UCSD-AML1 (cell line): ENCODE measurements around the gene HLA-E.

ENCODE experiments used
- DNase-seq: peaks from one replicate; lab custom pipeline; 2025; ENCODE audit not compliant: unreplicated experiment; lab: John Stamatoyannopoulos, UW

HLA-E gene

DNA sequence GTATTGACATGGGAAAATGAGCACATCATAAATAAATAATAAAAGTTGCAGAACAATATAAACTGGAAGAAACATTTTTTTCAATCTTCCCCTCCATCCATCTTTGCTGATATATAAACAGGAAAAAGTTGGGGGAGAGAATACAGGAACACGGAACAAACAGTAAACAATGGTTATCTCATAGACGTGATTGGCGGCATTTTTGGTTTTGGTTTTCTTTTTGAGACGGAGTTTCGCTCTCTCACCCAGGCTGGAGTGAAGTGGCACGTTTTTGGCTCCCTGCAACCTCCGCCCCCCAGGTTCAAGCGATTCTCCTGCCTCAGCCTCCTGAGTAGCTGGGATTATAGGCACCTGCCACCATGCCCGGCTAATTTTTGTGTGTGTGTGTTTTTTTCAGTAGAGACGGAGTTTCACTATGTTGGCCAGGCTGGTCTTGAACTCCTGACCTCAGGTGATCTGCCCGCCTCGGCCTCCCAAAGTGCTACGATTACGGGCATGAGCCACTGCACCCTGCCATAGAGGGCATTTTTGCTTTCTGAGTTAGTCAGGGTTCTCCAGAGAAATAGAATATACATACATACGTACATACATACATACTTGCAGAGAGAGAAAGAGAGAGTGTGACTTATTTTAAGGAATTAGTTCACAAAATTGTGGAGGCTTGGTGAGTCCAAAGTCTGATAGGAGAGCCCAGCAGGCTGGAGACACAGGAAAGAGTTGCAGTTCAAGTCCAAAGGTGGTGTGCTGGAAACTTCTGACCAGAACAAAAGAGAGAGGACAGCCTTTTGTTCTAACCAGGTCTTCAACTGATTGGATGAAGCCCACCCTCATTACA lies 44.4 kb downstream of the HLA-E start:
- DNase-seq = no peak

DNA sequence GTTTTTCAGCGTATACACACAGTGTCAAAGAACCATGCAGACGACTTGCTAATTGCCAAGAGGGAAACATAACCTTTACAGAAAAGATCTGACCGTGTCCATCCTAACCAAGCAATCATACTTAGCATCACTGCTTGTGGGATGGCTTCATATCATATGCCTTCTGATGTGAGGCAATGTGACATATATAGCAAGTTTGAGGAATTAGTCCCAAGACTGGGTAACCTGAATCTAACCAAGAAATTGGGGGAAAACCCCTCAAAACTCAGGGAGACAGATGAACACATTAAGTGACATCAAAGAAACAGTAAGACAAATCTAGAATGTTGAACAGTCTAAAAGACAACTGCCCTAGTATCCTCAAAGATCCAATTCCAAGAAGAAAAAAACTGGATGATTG lies 48.6 kb downstream of the HLA-E start:
- DNase-seq = no peak

DNA sequence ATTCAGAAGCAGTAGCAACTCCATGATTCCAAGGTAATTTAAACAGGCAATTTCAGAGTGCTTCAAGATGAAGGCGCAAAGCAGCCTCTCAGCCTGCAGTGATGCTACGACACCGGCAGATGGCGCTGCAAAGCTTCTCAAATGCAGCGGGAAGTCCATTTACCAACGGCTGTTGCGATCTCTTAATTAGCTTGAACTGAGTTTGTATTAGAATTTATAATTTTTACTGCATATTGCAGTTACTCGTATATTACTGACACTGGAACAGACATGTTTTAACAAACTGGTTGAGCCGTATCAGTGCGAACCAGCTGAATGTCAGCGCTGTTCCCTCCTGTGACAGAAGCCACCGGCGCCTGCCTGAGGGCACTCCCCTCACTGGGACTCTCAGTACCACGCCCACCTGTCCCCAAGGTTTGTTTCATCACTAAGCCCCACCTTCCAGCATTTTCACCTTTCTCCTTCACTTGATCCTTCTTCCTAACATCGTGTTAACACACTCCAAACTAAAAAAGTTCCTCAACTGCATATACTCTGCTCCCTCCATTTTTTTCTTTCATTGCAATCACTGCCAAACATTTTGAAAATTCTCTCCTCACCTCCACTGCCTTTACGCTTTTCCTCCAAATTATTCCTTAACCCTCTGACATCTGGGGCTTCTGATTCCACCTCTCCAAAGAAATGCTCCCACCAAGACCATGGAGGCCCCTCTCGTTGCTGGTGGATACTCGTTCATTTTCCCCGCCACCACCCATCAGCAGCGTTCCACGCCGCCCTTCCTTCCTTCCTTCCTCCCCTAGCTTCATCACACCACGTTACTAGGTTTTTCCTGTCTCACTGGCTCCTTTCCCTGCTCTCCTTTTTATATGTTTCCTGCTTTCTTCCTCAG lies 52.5 kb downstream of the HLA-E start:
- peak; percentile 72 for DNase-seq

DNA sequence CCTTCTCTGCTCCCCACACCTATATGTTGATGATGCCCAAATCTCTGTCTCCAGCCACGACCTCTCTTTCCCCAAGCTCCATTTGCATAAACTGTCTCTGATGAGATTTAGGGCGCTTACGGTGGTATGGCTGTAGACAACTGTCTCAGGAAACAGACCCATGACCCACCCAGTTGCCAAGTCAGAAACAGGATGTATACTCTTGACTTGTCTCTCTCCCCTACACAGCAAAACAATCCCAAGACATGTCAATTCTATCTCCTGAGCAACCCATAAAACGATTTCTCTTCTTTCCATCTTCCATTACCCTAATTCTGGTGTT lies 53.1 kb downstream of the HLA-E start:
- no peak for DNase-seq

DNA sequence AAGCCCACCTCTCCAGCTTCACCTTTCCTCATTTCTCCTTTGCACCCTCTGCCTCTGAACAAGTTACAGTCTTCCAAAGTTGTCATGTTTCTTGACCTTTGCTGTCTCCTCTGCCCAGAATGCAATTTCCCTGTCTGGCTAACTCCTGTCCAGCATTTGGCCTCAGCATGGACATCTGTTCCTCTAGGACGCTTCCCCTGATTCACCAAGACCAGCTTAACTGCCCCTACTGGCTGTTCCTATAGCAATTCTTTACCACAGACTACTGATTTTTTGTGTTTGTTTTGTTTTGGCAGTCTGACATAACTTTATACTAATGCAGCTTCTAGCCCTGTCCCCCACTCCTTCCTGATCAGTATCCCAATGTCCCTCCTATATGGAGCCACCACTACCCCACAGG lies 53.6 kb downstream of the HLA-E start:
- DNase-seq = no peak
